GM19193 (cell line): ENCODE data around the gene UBE2G2.

ENCODE experiments used
- POLR2A ChIP-seq: IDR thresholded peaks from 4 replicates; pipeline ENCODE4 v1.6.1; 2011; ENCODE audit not compliant: insufficient read depth, insufficient read length; ENCODE audit errors: extremely low read depth

The UBE2G2 gene

GRCh38 chr21:44801468-44802395, at the start of gene UBE2G2:
TSS of gene UBE2G2 (minus strand) at chr21:44801820. CDS start at chr21:44801748, 72 bp downstream.
- TF ChIP-seq POLR2A: peak; percentile 92

- TF ChIP-seq POLR2A: no peak
These were observed 49.5 kb upstream of the UBE2G2 start for GRCh38 chr21:44850905-44851657.

- TF ChIP-seq POLR2A: no peak
These were observed 48.7 kb upstream of the UBE2G2 start for GRCh38 chr21:44850208-44850800.

GRCh38 chr21:44849616-44850130, 48.1 kb upstream of the UBE2G2 start:
- no peak for TF ChIP-seq POLR2A

- no peak for TF ChIP-seq POLR2A
These were observed 47.4 kb upstream of the UBE2G2 start for GRCh38 chr21:44848821-44849521.

- no peak for TF ChIP-seq POLR2A
These were observed 45.8 kb upstream of the UBE2G2 start for GRCh38 chr21:44847261-44848056.

GRCh38 chr21:44846485-44847260, 45.1 kb upstream of the UBE2G2 start:
- TF ChIP-seq POLR2A: no peak

- no peak for TF ChIP-seq POLR2A
These were observed 44.5 kb upstream of the UBE2G2 start for GRCh38 chr21:44846224-44846484.

- TF ChIP-seq POLR2A: peak; percentile 19
These were observed 44.0 kb upstream of the UBE2G2 start for GRCh38 chr21:44845418-44846223.

GRCh38 chr21:44844256-44844655, 42.6 kb upstream of the UBE2G2 start:
- TF ChIP-seq POLR2A: no peak

- no peak for TF ChIP-seq POLR2A
These were observed 41.3 kb upstream of the UBE2G2 start for GRCh38 chr21:44842721-44843445.

GRCh38 chr21:44842087-44842486, 40.5 kb upstream of the UBE2G2 start:
- no peak for TF ChIP-seq POLR2A
